GM19467 (cell line): Measurements from ENCODE around the gene FAM161A.
"Not testable (repeated sequence)": the region's sequence is repeated elsewhere in the genome, so short reads cannot be mapped to it uniquely, and the experiment has no call there.

Experiments
- ATAC-seq: cut with Tn5 transposase; IDR thresholded peaks from one replicate; pipeline ENCODE4 v1.9.1; 2021; ENCODE audit warnings: mild to moderate bottlenecking, moderate library complexity; ENCODE audit not compliant: unreplicated experiment

FAM161A gene

DNA sequence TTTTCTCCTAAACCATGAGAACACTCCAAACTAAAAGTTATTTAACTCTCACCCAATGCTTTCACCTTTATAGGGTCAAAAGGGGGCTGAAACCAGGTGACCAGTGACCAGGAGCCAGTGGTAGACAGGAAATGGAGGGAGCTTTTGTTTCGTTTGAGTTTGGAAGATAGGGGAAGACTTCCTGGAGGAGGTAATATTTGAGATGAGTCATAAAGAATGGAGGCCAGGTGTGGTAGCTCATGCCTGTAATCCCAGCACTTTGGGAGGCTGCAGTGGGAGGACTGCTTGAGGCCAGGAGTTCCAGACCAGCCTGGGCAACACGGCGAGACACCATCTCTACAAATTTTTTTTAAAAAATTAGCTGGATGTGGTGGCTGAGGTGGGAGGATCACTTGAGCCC is 8.5 kb downstream of the FAM161A start:
- ATAC-seq: no peak

GRCh38 chr2:61841286-61841685 is 12.6 kb downstream of the FAM161A start:
- no peak for ATAC-seq

- no peak for ATAC-seq
These were observed 19.0 kb downstream of the FAM161A start for GRCh38 chr2:61834893-61835292.

GRCh38 chr2:61833971-61834370 is 19.9 kb downstream of the FAM161A start:
- ATAC-seq: no peak

GRCh38 chr2:61832183-61832841 is 21.5 kb downstream of the FAM161A start:
- ATAC-seq: no peak

GRCh38 chr2:61822255-61822654 is 31.6 kb downstream of the FAM161A start:
- ATAC-seq: no peak

GRCh38 chr2:61816480-61817355 is 37.1 kb downstream of the FAM161A start:
- no peak for ATAC-seq

- no peak for ATAC-seq
These were observed 39.2 kb downstream of the FAM161A start for GRCh38 chr2:61814539-61815160.

DNA sequence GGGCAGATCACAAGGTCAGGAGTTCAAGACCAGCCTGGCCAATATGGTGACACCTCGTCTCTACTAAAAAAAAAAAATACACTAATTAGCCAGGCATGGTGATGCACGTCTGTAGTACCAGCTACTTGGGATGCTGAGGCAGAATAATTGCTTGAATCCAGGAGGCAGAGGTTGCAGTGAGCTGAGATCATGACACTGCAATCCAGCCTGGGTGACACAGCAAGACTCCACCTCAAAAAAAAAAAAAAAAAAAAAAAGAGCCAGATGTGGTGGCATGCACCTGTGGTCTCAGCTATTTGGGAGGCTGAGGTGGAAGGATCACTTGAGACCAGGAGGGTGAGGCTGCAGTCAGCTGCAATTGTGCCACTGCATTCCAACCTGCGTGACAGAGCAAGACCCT is 40.5 kb downstream of the FAM161A start:
- not testable (repeated sequence) for ATAC-seq

- ATAC-seq: no peak
These were observed 42.0 kb downstream of the FAM161A start for GRCh38 chr2:61811821-61812220.

- not testable (repeated sequence) for ATAC-seq
These were observed 43.7 kb downstream of the FAM161A start for GRCh38 chr2:61810203-61810602.

DNA sequence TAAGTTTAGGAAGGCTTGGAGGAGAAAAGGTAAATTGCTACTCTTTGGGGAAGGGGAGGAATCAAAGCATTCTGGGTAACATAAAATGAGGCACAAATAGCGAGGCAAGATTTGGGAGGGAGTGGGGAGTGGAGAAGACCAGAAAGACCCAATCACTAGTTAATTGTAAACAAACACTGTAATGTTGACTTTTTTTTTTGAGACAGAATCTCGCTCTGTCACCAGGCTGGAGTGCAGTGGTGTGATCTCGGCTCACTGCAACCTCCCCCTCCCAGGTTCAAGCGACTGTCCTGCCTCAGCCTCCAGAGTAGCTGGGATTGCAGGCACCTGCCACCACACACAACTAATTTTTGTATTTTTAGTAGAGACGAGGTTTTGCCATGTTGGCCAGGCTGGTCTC is 45.2 kb downstream of the FAM161A start:
- not testable (repeated sequence) for ATAC-seq

GRCh38 chr2:61807036-61807757 is 46.7 kb downstream of the FAM161A start:
- ATAC-seq: no peak

DNA sequence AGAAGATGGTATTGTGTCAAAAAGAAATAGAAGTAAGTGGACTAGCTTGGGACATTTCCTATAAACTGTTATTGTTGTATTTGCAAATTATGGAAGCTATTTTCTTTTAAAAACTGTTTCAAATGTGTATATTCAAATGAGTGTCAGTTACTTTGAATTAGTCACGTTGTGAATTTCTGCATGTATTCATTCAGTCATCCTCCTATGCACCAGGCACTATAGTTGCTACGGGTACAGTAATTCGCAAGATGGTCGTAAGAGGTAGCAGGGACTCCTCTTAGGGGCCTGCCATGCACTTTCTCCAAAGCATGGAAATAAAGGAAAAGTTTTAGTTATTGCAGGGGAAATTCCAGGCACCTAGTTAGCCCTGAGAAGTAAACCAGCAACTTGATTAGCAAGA is 51.3 kb downstream of the FAM161A start:
- ATAC-seq: no peak

DNA sequence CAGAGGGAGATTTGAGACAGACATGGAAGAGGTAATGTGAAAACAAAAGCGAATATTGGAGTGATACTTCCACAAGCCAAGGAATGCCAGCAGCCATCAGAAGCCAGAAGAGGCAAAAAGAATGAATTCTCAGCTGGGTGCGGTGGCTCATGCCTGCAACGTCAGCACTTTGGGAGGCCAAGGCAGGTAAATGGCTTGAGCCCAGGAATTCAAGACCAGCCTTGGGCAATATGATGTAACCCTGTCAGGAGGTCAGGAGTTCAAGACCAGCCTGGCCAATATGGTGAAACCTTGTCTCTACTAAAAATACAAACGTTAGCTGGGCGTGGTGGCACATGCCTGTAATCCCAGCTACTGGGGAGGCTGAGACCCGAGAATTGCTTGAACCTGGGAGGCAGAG is 54.8 kb downstream of the FAM161A start:
- no peak for ATAC-seq

DNA sequence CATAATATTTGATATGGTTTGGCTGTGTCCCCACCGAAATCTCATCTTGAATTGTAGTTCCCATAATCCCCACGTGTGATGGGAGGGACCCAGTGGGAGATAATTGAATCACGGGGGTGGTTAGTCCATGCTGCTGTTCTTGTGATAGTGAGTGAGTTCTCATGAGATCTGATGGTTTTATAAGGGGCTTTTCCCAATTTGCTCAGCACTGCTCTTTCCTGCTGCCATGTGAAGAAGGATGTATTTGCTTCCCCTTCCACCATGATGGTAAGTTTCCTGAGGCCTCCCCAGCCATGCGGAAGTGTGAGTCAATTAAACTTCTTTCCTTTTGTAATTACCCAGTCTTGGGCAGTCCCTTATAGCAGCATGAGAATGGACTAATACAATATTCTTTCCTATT is 56.4 kb downstream of the FAM161A start:
- not testable (repeated sequence) for ATAC-seq

DNA sequence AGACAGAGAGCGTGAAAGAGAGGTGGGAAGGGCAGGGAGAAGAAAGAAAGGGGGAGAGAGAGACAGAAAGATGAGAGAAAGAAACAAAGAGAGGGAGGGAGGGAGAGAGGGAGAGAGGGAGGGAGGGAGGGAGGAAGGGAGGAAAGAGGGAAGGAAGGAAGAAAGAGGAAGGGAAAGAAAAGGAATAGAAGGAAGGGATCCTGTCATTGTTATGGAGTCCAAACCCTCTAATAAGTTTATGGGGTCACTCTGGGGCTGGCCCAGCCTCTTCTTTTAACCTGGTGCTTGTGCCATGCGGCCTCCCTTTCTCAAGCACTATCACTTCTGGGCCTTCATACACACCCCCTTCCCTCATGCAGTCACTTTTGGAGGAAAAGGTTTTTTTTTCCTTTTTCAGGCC is 58.5 kb downstream of the FAM161A start:
- no peak for ATAC-seq

- ATAC-seq: no peak
These were observed 60.4 kb downstream of the FAM161A start for GRCh38 chr2:61793389-61793836.

- no peak for ATAC-seq
These were observed 61.4 kb downstream of the FAM161A start for GRCh38 chr2:61792355-61792890.

GRCh38 chr2:61789807-61790602 is 63.9 kb downstream of the FAM161A start:
- ATAC-seq: no peak
